Hepatocyte (in vitro differentiated cells): ENCODE data around the gene PIGB.

Experiments
- EZH2 ChIP-seq: fragments of 200-600 bp; sonication (generic); IDR thresholded peaks from 2 replicates; pipeline ENCODE4 v1.6.1; 2016; ENCODE audit warnings: antibody characterized with exemption, mild to moderate bottlenecking, borderline replicate concordance
- EZH2phosphoT487 ChIP-seq: fragments of 200-600 bp; sonication (generic); IDR thresholded peaks from one replicate; pipeline ENCODE4 v1.6.1; 2018; ENCODE audit warnings: antibody characterized with exemption, mild to moderate bottlenecking, low read depth, moderate library complexity; ENCODE audit not compliant: unreplicated experiment, severe bottlenecking
- TF ChIP-seq, protein P1 (sequence below): fragments of 200-600 bp; sonication (generic); IDR thresholded peaks from 2 replicates; pipeline ENCODE4 v1.5.1; 2016; ENCODE audit warnings: antibody characterized with exemption, mild to moderate bottlenecking; ENCODE audit not compliant: poor library complexity

DNA sequence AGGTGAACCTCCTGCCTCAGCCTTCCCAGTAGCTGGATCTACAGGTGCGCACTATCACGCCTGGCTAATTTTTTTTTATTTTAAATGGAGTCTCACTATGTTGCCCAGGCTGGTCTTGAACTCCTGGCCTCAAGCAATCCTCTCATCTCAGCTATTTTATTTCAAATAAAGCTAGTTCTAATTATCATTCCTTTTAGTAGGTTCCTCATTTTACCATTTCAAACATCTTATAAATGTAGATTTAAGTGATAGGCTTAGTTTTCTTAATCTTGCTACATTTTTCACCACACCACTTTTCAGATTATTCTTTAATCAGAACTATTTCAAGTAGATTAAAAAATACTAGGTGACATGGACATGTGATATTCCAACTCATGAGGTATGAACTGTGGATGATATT lies 30.3 kb downstream of the PIGB start:
- TF ChIP-seq EZH2 (no peak), EZH2phosphoT487 (no peak)
- TF ChIP-seq, protein P1, sequence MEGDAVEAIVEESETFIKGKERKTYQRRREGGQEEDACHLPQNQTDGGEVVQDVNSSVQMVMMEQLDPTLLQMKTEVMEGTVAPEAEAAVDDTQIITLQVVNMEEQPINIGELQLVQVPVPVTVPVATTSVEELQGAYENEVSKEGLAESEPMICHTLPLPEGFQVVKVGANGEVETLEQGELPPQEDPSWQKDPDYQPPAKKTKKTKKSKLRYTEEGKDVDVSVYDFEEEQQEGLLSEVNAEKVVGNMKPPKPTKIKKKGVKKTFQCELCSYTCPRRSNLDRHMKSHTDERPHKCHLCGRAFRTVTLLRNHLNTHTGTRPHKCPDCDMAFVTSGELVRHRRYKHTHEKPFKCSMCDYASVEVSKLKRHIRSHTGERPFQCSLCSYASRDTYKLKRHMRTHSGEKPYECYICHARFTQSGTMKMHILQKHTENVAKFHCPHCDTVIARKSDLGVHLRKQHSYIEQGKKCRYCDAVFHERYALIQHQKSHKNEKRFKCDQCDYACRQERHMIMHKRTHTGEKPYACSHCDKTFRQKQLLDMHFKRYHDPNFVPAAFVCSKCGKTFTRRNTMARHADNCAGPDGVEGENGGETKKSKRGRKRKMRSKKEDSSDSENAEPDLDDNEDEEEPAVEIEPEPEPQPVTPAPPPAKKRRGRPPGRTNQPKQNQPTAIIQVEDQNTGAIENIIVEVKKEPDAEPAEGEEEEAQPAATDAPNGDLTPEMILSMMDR = no peak
